Esophagus muscularis mucosa (tissue), 4 donors: ENCODE data around the gene NRF1. TPM values are rescaled to one million over a fixed set of nuclear protein-coding genes. Genes with fewer than 3 reads are reported as not detected.

Experiments
- DNase-seq: peaks from one replicate; pipeline ENCODE4 v3.0.0-alpha.2; 2017; ENCODE audit errors: extremely low spot score
- H3K27ac ChIP-seq, 4 donors: fragments of 200-600 bp; sonication (generic); replicated peaks in 1 of 4; 1 replicate in 3 of 4; 2 replicates in 1 of 4; pipeline ENCODE4 v1.5.1; 2016 to 2019; ENCODE audit warnings: mild to moderate bottlenecking in 1 of 4
- H3K27me3 ChIP-seq, 4 donors: fragments of 200-600 bp; sonication (generic); one replicate each; pipeline versions ENCODE4 v1.5.1 to v1.6.0; 2016 to 2019
- H3K36me3 ChIP-seq, 4 donors: fragments of 200-600 bp; sonication (generic); one replicate each; pipeline ENCODE4 v1.5.1; 2016 to 2019
- H3K4me1 ChIP-seq, 4 donors: fragments of 200-600 bp; sonication (generic); one replicate each; pipeline ENCODE4 v1.5.1; 2016 to 2019
- H3K4me3 ChIP-seq, 4 donors: fragments of 200-600 bp; sonication (generic); 1 replicate in 2 of 4; 2 replicates in 2 of 4; pipeline ENCODE4 v1.5.1; 2016 to 2019; ENCODE audit warnings: mild to moderate bottlenecking in 4 of 4, moderate library complexity in 1 of 4
- H3K9me3 ChIP-seq, 4 donors: fragments of 200-600 bp; sonication (generic); 1 replicate in 3 of 4; 2 replicates in 1 of 4; pipeline ENCODE4 v1.5.1; 2016 to 2019
- CTCF ChIP-seq, 3 experiments: fragments of 200-600 bp in 2 of 3; fragments of 450-650 bp in 1 of 3; sonication (generic) in 2 of 3; IDR thresholded peaks; one replicate each; pipeline ENCODE4 v1.5.1; 2017 to 2019; ENCODE audit warnings: antibody characterized with exemption in 3 of 3, mild to moderate bottlenecking in 2 of 3, moderate library complexity in 1 of 3
- EP300 ChIP-seq: sonication (generic); formaldehyde crosslinking; IDR thresholded peaks from one replicate; pipeline ENCODE4 v1.6.1; 2017; ENCODE audit warnings: antibody characterized with exemption
- POLR2A ChIP-seq: fragments of 450-650 bp; IDR thresholded peaks from one replicate; pipeline ENCODE4 v1.6.1; 2017; ENCODE audit warnings: antibody characterized with exemption, moderate library complexity, mild to moderate bottlenecking, low read depth
- POLR2AphosphoS5 ChIP-seq, 2 donors: sonication (generic); formaldehyde crosslinking; IDR thresholded peaks; one replicate each; pipeline ENCODE4 v1.6.1; 2017; ENCODE audit warnings: antibody characterized with exemption in 2 of 2
- WGBS: methylation state at CpG from one replicate; pipeline ENCODE4 v1.1.5; 2018; 5-methylcytosine and 5-hydroxymethylcytosine counted together
- intact Hi-C: fragments of 100-400 bp; cut with DNase I; formaldehyde crosslinking; loops from one replicate; pipeline ENCODE4 v1.15.1; 2023
- total RNA-seq, 4 donors: library from RNA; depleted of rRNA; stranded (reverse); fragments of >200 nt; gene quantifications; one replicate each; pipeline versions ENCODE4 v1.1.0 to v1.2.1, GENCODE V29; 2016

The NRF1 gene
- total RNA-seq, 4 donors from 2014 or later: 8.7 to 19.1 (median 15.9) TPM

GRCh38 chr7:129798616-129799349 lies 187.3 kb downstream of the NRF1 start:
- intact Hi-C loops: no loop called here

DNA sequence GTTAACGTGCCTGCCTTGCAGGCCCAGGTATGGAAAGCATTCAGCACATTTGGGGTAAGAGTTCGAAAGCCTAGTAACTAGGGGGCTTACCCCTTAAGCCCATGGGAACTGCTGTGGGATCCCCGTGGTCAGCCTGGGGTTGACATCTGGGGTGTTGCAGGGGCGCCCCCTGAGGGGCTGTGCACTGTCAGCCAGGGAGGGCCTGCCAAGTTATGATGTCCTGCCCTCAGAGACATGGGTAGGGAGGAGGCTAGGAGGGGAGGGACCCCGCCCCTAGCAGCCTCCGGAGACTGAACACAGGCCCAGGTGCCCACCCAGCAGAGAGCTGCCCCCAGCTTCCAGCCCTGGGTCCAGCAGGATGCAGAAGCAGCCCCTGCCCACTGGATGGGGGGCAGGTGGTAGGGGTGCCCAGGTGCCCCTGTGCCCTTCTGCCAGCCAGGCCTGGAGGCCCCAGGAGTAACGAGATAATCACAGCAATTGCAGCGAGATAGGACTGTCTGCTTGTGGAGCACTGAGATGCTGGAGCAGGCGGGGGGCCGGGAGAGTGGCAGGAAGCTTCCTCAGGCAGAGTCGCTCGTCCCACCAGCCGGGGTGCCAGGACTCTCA lies 187.9 kb downstream of the NRF1 start:
- Histone ChIP-seq H3K4me1 (no peaks in the 10 kb centered on the region), H3K36me3 (peaks cover 0 to 3% (median 0%) of the 10 kb centered on the region in 4 donors), H3K9me3 (no peaks in the 10 kb centered on the region), H3K4me3 (no peak overlapping the region), H3K27ac (no peak overlapping the region), H3K27me3 (peaks cover 0 to 19% (median 0%) of the 10 kb centered on the region in 4 donors)
- intact Hi-C loops: no loop called here
- TF ChIP-seq POLR2A (no peak), EP300 (no peak), POLR2AphosphoS5 (IDR thresholded peaks at IDR 0.05) (no peak), CTCF (IDR thresholded peaks at IDR 0.05) (no peak)
- no peak for DNase-seq
- WGBS: 91% methylated on average over 9 of the region's 13 CpGs

More at GRCh38 chr7:129798616-129799349, 187.3 kb downstream of the NRF1 start:
- no peak for TF ChIP-seq POLR2AphosphoS5 (IDR thresholded peaks at IDR 0.05)
- TF ChIP-seq POLR2A: no peak
- TF ChIP-seq CTCF (IDR thresholded peaks at IDR 0.05): no peak
- TF ChIP-seq EP300: no peak
- WGBS: 93% methylated on average over 13 of the region's 16 CpGs
- H3K36me3 ChIP-seq: peaks cover 0 to 3% (median 0%) of the 10 kb centered on the region in 4 donors
- no peak for DNase-seq
- no peak overlapping the region for H3K4me3 ChIP-seq
- no peaks in the 10 kb centered on the region for H3K9me3 ChIP-seq
- H3K27me3 ChIP-seq: peaks cover 0 to 19% (median 0%) of the 10 kb centered on the region in 4 donors
- no peak overlapping the region for H3K27ac ChIP-seq
- H3K4me1 ChIP-seq: no peaks in the 10 kb centered on the region

- no peak overlapping the region for H3K4me3 ChIP-seq
- TF ChIP-seq POLR2A (no peak), POLR2AphosphoS5 (IDR thresholded peaks at IDR 0.05) (no peak), CTCF (IDR thresholded peaks at IDR 0.05) (no peak), EP300 (no peak)
- DNase-seq: no peak
- H3K9me3 ChIP-seq: no peaks in the 10 kb centered on the region
- H3K4me1 ChIP-seq: no peaks in the 10 kb centered on the region
- 92% methylated on average over 7 of the region's 7 CpGs for WGBS
- H3K36me3 ChIP-seq: no peaks in the 10 kb centered on the region
- H3K27ac ChIP-seq: no peak overlapping the region
- H3K27me3 ChIP-seq: peaks cover 0 to 12% (median 0%) of the 10 kb centered on the region in 4 donors
- intact Hi-C loops: no loop called here
Measured at GRCh38 chr7:129800901-129801300, 189.4 kb downstream of the NRF1 start.

GRCh38 chr7:129801882-129802281 lies 190.4 kb downstream of the NRF1 start:
- Histone ChIP-seq H3K9me3 (no peaks in the 10 kb centered on the region), H3K36me3 (no peaks in the 10 kb centered on the region), H3K4me1 (no peaks in the 10 kb centered on the region), H3K27ac (no peak overlapping the region), H3K27me3 (peaks cover 0 to 6% (median 0%) of the 10 kb centered on the region in 4 donors), H3K4me3 (no peak overlapping the region)
- no peak for TF ChIP-seq EP300
- TF ChIP-seq CTCF (IDR thresholded peaks at IDR 0.05): no peak
- no peak for TF ChIP-seq POLR2AphosphoS5 (IDR thresholded peaks at IDR 0.05)
- TF ChIP-seq POLR2A: no peak
- no peak for DNase-seq
- WGBS: 83% methylated on average over 5 of the region's 5 CpGs
- intact Hi-C loops: no loop called here
